Effector memory CD4-positive, alpha-beta T cell (primary cell): ENCODE results near the gene PSMD11.
"Not testable (repeated sequence)": the region's sequence is repeated elsewhere in the genome, so short reads cannot be mapped to it uniquely, and the experiment has no call there.

Source experiments
- DNase-seq, 3 donors: peaks; one replicate each; pipeline ENCODE4 v3.0.0-alpha.2; 2020
- H3K27ac ChIP-seq: 2 replicates; pipeline ENCODE4 v1.7.0; 2013; ENCODE audit warnings: mild to moderate bottlenecking, low read length, moderate library complexity; ENCODE audit not compliant: insufficient read depth, poor library complexity, severe bottlenecking
- H3K27me3 ChIP-seq: replicated peaks from 2 replicates; pipeline ENCODE4 v1.7.0; 2013; ENCODE audit warnings: mild to moderate bottlenecking, low read length; ENCODE audit not compliant: insufficient read depth, control insufficient read depth, poor library complexity, severe bottlenecking
- H3K36me3 ChIP-seq: 2 replicates; pipeline ENCODE4 v1.7.0; 2013; ENCODE audit warnings: mild to moderate bottlenecking, low read length, moderate library complexity; ENCODE audit not compliant: control insufficient read depth, insufficient read depth
- H3K4me1 ChIP-seq: 2 replicates; pipeline ENCODE4 v1.7.0; 2013; ENCODE audit warnings: low read length, mild to moderate bottlenecking; ENCODE audit not compliant: control insufficient read depth, insufficient read depth, poor library complexity, severe bottlenecking
- H3K4me3 ChIP-seq: 2 replicates; pipeline ENCODE4 v1.7.0; 2013; ENCODE audit warnings: low read length, low read depth, mild to moderate bottlenecking; ENCODE audit not compliant: insufficient read depth, poor library complexity, severe bottlenecking
- H3K9me3 ChIP-seq: 2 replicates; pipeline ENCODE4 v1.7.0; 2013; ENCODE audit warnings: mild to moderate bottlenecking, low read length, moderate library complexity; ENCODE audit not compliant: control insufficient read depth

PSMD11 gene

DNA sequence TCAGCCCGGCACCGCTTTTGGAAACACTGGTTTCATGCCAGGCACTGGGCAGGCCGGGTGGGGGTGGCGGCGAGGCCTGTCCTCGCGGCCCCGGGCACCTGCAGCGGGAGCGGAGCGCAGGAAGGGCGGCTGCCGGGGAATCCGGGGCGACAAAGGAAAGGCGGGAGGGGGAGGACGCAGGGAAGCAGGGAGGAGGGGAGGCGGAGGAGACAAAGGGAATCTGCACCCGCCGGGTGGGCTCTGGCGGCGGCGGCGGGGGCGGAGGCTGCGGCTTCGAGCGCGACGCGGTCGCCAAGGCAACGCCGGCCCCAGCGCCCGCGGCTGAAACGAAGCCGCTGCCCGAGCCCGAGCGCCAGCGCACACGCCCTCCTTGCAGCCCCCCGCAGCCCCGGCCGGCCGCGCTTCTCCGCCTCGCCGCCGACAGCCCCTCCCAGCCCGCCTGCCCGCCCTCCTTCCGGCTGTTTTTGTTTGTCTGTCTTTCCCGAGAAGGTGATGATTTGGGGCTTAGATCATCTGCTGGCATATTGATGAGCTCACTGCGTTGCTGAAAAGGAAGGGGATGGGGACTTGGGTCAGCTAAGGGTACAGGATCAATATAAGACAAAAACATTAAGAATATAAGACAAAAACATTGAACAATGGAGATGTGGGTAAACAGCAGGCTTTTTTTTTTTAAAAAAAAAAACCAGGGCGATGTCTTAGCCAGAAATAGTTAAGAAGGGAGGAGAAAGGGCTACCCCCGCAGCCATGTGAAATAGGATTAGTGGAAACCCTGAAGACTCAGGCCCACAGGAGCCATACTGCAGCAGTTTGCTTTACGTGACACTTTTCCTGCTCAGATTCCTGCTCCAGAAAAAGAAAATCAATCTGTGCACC, 75.2 kb downstream of the PSMD11 start:
- Histone ChIP-seq H3K9me3 (no peaks in the 10 kb centered on the region), H3K36me3 (no peaks in the 10 kb centered on the region), H3K27me3 (no peaks in the 10 kb centered on the region), H3K4me3 (peak overlapping the region; percentile 47), H3K27ac (peak overlapping the region; percentile 69), H3K4me1 (peaks cover 51% of the 10 kb centered on the region)
- DNase-seq, result peak; percentile 27 to 49 (median 46)

DNA sequence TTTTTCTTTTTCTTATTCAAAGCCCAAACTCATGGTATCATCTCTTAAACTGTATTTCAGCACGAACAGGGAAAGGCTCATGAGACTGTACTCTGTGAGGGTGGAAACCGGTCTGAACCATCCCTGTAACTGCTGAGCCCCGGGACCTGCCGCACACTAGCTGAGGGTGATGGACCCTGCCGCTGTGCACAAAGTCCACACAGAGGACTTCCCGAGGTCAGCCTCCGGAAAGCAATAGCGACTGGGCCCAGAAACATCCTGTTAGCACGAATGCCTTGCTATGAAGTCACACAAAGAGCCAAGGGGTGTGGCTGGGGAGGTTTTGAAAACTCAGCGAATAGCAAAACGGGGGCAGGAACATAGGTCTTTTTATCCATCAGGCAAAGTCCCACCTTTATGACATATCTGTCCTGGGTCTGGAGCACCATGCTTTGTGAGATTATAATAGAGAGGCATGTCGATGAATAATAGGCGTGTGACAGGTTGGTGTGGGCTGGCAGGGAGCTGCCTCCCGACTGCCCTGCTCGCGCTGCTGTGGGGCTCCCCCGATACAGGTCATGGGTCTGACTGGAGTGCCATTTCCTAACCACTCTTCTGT, 75.9 kb downstream of the PSMD11 start:
- DNase-seq, result peak in 2 of 3 donors; percentile 30 to 44
- Histone ChIP-seq H3K27me3 (no peaks in the 10 kb centered on the region), H3K27ac (peak overlapping the region; percentile 69), H3K4me3 (peak overlapping the region; percentile 47), H3K9me3 (no peaks in the 10 kb centered on the region), H3K36me3 (no peaks in the 10 kb centered on the region), H3K4me1 (peaks cover 51% of the 10 kb centered on the region)

DNA sequence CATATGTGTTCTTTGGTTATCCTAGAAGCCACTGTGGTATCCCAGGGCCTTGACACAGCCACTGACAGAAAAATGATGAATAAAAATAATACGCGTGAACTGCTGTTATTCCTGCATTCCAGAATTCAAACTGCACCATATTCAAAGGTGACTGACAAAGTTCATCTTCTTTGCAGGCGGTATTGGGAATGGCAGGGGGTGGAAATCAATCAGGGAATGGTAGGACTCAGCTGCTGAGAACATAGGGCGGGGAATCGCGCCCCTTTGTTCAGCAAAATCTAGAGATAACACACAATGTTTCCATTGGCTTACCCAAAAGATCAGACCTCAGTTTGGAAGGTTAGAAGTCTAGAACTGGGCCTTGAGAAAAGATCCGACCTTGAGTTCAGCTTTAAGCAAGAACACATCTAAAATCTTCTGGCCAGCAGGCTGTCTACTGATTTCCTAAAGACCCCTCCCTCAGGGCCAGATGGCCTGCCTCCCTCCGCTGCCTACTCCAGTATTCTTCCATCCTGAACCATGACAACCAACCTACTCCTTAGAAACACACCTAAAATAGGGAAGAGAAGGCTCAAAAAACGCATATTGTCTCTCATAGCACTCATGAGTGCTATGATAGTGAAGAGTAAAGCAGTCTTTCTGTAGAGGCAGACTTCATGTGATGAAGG, 76.6 kb downstream of the PSMD11 start:
- Histone ChIP-seq H3K9me3 (no peaks in the 10 kb centered on the region), H3K27ac (peak overlapping the region; percentile 69), H3K36me3 (no peaks in the 10 kb centered on the region), H3K4me3 (no peak overlapping the region), H3K4me1 (peaks cover 50% of the 10 kb centered on the region), H3K27me3 (no peaks in the 10 kb centered on the region)
- DNase-seq, result no peak

DNA sequence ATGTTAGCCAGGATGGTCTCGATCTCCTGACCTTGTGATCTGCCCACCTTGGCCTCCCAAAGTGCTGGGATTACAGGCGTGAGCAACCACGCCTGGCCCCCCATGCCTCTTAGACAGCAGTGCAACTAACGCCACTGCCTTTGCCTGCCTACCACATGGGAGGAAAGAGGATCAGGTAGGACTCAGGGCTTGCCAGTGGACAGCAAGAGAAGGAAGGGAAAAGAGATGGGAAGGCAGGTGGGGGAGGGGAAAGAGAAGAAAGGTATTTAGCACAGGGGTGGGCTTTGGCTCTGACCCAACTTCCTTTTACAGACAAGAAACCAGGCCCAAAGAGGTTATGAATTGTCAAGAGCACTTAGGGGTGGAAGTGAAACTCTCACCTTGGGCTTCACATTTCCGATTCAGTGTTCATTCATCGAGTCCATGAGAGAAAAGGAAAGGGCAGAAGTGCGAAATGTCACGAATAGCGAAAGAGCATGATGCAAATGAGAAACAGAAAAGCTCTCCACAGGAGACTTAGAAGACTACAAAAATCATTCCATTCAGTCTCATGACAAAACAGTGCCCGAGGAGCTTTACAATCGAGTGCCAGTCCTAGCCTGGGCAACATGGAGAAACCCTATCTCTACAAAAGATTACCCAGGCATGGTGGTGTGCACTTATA, 78.8 kb downstream of the PSMD11 start:
- Histone ChIP-seq H3K36me3 (no peaks in the 10 kb centered on the region), H3K27me3 (no peaks in the 10 kb centered on the region), H3K9me3 (no peaks in the 10 kb centered on the region), H3K4me3 (no peak overlapping the region), H3K27ac (no peak overlapping the region), H3K4me1 (peaks cover 29% of the 10 kb centered on the region)
- DNase-seq, result no peak

DNA sequence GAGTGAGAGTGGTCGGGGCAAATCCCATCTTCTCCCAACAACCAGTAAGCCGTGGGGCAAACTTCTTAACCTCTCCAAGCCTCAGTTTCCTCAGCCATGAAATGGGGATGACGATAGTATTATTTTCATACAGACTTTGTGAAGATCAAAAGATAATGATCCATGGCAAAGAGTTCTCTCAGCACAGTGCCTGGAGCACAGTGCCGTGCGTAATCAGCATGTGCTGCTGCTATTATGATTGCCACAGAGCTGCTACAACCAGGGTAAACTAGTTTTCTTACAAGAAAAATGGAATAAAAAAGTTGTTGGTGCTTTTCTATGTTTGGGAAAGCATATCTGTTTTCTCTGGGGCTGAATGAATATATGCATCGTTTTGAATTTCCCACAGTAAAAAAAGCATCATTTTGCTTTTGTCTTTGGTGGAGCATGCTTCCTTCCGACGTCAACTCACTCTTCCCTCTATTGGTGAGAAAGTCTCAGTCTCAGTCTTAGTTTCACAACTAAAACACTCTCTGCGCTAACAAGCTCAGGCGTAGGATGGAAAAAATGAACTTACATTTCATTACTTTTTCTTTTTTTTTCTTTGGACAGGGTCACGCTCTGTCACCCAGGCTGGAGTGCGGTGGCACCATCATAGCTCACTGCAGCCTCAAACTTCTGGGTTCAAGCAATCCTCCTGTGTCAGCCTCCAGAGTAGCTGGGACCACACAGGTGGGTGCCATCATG, 79.7 kb downstream of the PSMD11 start:
- no peak overlapping the region for H3K4me3 ChIP-seq
- H3K9me3 ChIP-seq, result no peaks in the 10 kb centered on the region
- H3K36me3 ChIP-seq, result no peaks in the 10 kb centered on the region
- H3K27me3 ChIP-seq, result no peaks in the 10 kb centered on the region
- H3K27ac ChIP-seq, result no peak overlapping the region
- DNase-seq, result no peak
- peaks cover 29% of the 10 kb centered on the region for H3K4me1 ChIP-seq

DNA sequence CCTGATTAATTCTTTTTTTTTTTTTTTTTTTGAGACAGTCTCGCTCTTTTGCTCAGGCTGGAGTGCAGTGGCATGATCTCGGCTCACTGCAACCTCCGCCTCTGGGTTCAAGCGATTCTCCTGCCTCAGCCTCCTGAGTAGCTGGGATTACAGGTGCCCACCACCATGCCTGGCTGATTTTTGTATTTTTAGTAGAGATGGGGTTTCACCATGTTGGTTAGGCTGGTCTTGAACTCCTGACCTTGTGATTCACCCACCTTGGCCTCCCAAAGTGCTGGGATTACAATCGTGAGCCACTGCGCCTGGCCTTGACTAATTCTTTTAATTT, 80.2 kb downstream of the PSMD11 start:
- H3K4me3 ChIP-seq, H3K36me3 ChIP-seq, H3K27ac ChIP-seq, H3K9me3 ChIP-seq, DNase-seq, H3K27me3 ChIP-seq: not testable (repeated sequence)
- H3K4me1 ChIP-seq, result peaks cover 29% of the 10 kb centered on the region

DNA sequence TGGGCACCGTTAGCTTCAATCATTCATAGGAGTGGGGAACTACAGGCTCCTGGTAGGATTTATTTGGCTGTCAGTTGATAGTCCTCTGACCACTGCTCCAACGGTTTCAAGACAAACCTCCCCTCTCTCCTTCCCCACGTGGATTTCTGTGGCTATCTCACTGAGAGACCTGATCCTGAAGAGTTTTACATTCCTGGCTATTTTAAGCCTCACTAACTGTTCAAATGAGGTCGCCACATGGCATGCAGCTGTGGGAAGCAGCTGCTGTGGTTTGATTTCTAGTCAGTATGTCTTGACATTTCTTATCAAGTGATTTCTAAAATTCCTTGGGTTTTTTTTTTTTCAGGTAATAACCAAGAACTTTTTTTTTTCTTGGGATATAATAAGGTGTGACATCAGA, 80.8 kb downstream of the PSMD11 start:
- DNase-seq, result no peak
- Histone ChIP-seq H3K4me3 (no peak overlapping the region), H3K27me3 (no peaks in the 10 kb centered on the region), H3K36me3 (no peaks in the 10 kb centered on the region), H3K27ac (no peak overlapping the region), H3K9me3 (no peaks in the 10 kb centered on the region), H3K4me1 (peaks cover 23% of the 10 kb centered on the region)

DNA sequence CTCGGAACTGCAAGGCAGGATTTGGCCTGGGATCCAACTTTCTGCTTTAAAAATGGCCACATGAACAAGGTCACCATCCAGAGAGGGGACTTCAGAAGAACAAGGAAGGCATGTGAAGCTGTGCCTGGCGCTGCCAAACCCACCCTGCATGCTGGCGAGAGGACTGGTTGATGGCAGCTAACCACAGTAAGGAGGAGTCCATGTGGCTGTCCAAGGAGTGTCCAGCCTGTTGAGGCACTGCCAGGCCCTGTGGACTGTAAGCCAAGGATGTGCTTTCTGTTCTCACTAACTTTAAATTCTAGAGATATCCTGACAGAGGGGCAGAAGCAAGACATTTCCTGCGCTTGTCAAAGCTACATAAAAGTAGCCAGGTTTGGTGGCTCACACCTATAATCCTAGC, 82.8 kb downstream of the PSMD11 start:
- H3K4me1 ChIP-seq, result peaks cover 12% of the 10 kb centered on the region
- no peaks in the 10 kb centered on the region for H3K27me3 ChIP-seq
- no peaks in the 10 kb centered on the region for H3K9me3 ChIP-seq
- DNase-seq, result no peak
- H3K4me3 ChIP-seq, result no peak overlapping the region
- H3K36me3 ChIP-seq, result no peaks in the 10 kb centered on the region
- H3K27ac ChIP-seq, result no peak overlapping the region

DNA sequence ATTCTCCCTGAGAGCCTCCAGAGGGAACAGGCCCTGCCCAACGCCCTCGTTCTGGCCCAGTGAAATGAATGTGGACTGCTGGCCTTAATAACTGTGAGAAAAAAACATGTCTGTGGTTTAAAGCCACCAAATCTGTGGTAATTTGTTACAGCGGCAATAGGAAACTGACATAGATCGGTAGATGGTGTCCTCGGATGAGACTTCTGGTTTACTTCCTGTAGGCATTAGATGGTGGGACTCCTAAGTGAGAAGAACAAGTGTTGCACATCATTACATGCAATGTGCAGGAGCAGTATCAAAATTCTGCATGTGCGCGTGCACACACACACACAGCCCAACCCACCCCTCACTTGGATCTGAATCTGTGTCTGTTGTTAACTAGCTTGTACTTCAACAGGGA, 84.5 kb downstream of the PSMD11 start:
- no peak for DNase-seq
- Histone ChIP-seq H3K9me3 (no peaks in the 10 kb centered on the region), H3K4me3 (no peak overlapping the region), H3K27ac (peak overlapping the region; percentile 42), H3K27me3 (no peaks in the 10 kb centered on the region), H3K36me3 (no peaks in the 10 kb centered on the region), H3K4me1 (peaks cover 12% of the 10 kb centered on the region)
